Chondrocyte (in vitro differentiated cells): ENCODE results near the gene ASB18. TPM values are rescaled to one million over a fixed set of nuclear protein-coding genes. Genes with fewer than 3 reads are reported as not detected.

Source experiments
- DNase-seq: peaks from one replicate; pipeline ENCODE4 v3.0.0; 2021; ENCODE audit warnings: mixed read lengths, low spot score
- H3K27ac Mint-ChIP-seq: one replicate; pipeline ENCODE4 v1.8.0; 2021; ENCODE audit warnings: mild to moderate bottlenecking, moderate library complexity, mixed read lengths; ENCODE audit not compliant: unreplicated experiment
- H3K27me3 Mint-ChIP-seq: 2 replicates; pipeline ENCODE4 v1.8.0; 2021; ENCODE audit warnings: low read depth, mixed read lengths
- H3K36me3 Mint-ChIP-seq: 2 replicates; pipeline ENCODE4 v1.8.0; 2021; ENCODE audit warnings: low read depth, mixed read lengths
- H3K4me1 Mint-ChIP-seq: 2 replicates; pipeline ENCODE4 v1.8.0; 2021; ENCODE audit warnings: low read depth, mild to moderate bottlenecking, mixed read lengths
- H3K4me3 Mint-ChIP-seq: one replicate; pipeline ENCODE4 v1.8.0; 2021; ENCODE audit warnings: mild to moderate bottlenecking, moderate library complexity, mixed read lengths; ENCODE audit not compliant: unreplicated experiment
- H3K9me3 Mint-ChIP-seq: 2 replicates; pipeline ENCODE4 v1.8.0; 2021; ENCODE audit warnings: low read depth, mixed read lengths
- CTCF ChIP-seq: fragments of 200-600 bp; sonication (generic); IDR thresholded peaks from 2 replicates; pipeline ENCODE4 v1.5.0; 2021; ENCODE audit warnings: antibody characterized with exemption, mild to moderate bottlenecking, moderate library complexity
- total RNA-seq: library from RNA; stranded (reverse); gene quantifications from 3 replicates; pipeline ENCODE4 v1.2.1, GENCODE V29; 2021

Gene ASB18
- total RNA-seq, 1 donor from 2014 or later: not detected

GRCh38 chr2:236298924-236299475, 34.8 kb upstream of the ASB18 start:
- H3K4me3 Mint-ChIP-seq: no peak overlapping the region
- no peak for TF ChIP-seq CTCF
- H3K27ac Mint-ChIP-seq: no peak overlapping the region
- peaks cover 2% of the 10 kb centered on the region for H3K36me3 Mint-ChIP-seq
- no peak for DNase-seq
- H3K9me3 Mint-ChIP-seq: peaks cover 4% of the 10 kb centered on the region
- H3K4me1 Mint-ChIP-seq: no peaks in the 10 kb centered on the region
- no peaks in the 10 kb centered on the region for H3K27me3 Mint-ChIP-seq

- peaks cover 4% of the 10 kb centered on the region for H3K9me3 Mint-ChIP-seq
- H3K4me1 Mint-ChIP-seq: no peaks in the 10 kb centered on the region
- no peak overlapping the region for H3K27ac Mint-ChIP-seq
- TF ChIP-seq CTCF: no peak
- no peaks in the 10 kb centered on the region for H3K36me3 Mint-ChIP-seq
- H3K27me3 Mint-ChIP-seq: peaks cover 3% of the 10 kb centered on the region
- no peak overlapping the region for H3K4me3 Mint-ChIP-seq
- DNase-seq: no peak
These were observed 31.3 kb upstream of the ASB18 start for GRCh38 chr2:236295481-236295880.

GRCh38 chr2:236294647-236295046, 30.4 kb upstream of the ASB18 start:
- no peak overlapping the region for H3K27ac Mint-ChIP-seq
- no peak overlapping the region for H3K4me3 Mint-ChIP-seq
- peaks cover 4% of the 10 kb centered on the region for H3K9me3 Mint-ChIP-seq
- no peak for TF ChIP-seq CTCF
- peaks cover 3% of the 10 kb centered on the region for H3K27me3 Mint-ChIP-seq
- no peak for DNase-seq
- H3K36me3 Mint-ChIP-seq: no peaks in the 10 kb centered on the region
- no peaks in the 10 kb centered on the region for H3K4me1 Mint-ChIP-seq

- TF ChIP-seq CTCF: no peak
- Mint-ChIP-seq H3K27me3 (peaks cover 15% of the 10 kb centered on the region), H3K36me3 (no peaks in the 10 kb centered on the region), H3K27ac (no peak overlapping the region), H3K4me3 (no peak overlapping the region), H3K9me3 (peaks cover 4% of the 10 kb centered on the region), H3K4me1 (no peaks in the 10 kb centered on the region)
- DNase-seq: no peak
These were observed 29.1 kb upstream of the ASB18 start for GRCh38 chr2:236293241-236293810.

- no peak overlapping the region for H3K4me3 Mint-ChIP-seq
- no peaks in the 10 kb centered on the region for H3K9me3 Mint-ChIP-seq
- H3K36me3 Mint-ChIP-seq: no peaks in the 10 kb centered on the region
- H3K4me1 Mint-ChIP-seq: no peaks in the 10 kb centered on the region
- no peak for TF ChIP-seq CTCF
- H3K27ac Mint-ChIP-seq: no peak overlapping the region
- DNase-seq: no peak
- peaks cover 15% of the 10 kb centered on the region for H3K27me3 Mint-ChIP-seq
These were observed 27.7 kb upstream of the ASB18 start for GRCh38 chr2:236291911-236292310.
